ENCODE results near the gene ASRGL1.
A peak's percentile ranks its signal among the peaks of the same experiment; 100 is the strongest.
"Not testable (repeated sequence)": the region's sequence is repeated elsewhere in the genome, so short reads cannot be mapped to it uniquely, and the experiment has no call there.

The ASRGL1 gene

DNA sequence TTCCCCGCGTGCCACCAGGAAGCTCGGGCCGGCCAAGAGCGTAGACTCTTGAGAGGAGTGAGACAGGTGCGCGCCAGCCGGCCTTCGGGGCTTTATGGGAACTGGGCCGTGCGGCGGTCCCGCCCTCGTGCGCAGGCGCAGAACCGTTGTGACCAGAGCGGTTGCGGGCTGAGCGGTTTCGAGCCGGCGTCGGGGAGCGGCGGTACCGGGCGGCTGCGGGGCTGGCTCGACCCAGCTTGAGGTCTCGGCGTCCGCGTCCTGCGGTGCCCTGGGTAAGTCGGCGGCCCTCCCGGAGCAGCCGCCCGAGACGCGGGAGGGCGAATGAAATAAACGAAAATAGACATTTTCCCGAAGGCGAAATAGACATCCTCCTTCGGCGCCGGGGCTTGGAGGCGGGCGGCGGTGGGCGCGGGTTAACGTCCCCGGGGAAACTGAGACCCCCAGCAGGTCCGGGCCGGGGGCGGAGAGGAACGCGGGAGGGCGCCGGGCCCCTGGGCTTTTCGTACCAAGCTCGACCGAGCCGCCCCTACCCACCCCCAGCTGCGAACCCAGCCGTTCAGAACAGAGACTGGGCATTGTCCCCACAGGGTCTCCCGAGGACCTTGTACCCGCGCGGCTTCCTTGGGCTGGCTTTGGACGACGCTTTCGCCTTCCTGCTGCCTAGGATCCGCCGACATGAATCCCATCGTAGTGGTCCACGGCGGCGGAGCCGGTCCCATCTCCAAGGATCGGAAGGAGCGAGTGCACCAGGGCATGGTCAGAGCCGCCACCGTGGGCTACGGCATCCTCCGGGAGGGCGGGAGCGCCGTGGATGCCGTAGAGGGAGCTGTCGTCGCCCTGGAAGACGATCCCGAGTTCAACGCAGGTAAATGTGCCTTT is at the start of gene ASRGL1:
TSS of gene ASRGL1 (plus strand) at position 146 of the 879 bp plus-strand sequence. CDS start at position 676, 530 bp downstream.
- DNase-seq, result peak; percentile 79

DNA sequence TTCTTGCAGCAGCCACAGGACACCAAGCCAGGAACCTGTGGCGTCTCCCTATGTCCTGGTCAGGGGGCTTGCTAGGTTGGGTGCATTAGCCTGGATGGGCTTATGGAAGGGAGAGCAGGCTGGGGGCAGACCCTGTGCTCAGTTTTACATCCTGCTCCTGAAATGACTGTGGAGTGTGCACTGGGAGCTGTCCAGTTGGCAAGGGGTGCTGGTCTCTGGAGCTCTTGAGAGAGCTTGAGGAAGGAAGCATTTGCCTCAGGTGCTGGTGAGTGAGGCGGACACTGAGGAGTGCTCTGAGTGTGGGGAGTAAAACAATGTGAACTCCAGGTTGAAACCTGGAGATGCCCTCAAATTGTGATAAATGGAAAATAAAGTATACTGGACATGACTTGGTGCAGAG is 41.7 kb upstream of the ASRGL1 start:
- no peak for DNase-seq

GRCh38 chr11:62298975-62299374 is 38.3 kb upstream of the ASRGL1 start, which contains the start of gene SCGB1D4:
SCGB1D4 (minus strand) TSS chr11:62299075; CDS start chr11:62299010, 65 bp downstream.
- DNase-seq, result no peak

DNA sequence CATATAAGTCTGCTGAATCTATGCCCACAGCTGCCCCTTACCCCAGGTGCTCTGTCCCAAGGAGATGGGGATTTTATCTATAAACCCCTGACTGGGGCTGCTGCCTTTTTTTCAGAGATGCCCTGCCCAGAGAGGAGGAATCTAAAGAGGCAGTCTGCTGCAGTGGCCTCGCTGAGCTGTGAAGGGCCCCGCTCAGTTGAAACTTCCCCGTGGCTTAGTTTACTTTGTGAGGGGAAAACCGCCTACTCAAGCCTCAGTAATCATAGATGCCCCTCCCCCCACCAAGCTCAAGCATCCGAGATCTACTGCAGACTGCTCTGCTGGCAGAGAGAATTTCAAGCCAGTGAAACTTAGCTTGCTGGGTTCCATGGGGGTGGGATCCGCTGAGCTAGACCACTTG is 31.0 kb upstream of the ASRGL1 start:
- no peak for DNase-seq

DNA sequence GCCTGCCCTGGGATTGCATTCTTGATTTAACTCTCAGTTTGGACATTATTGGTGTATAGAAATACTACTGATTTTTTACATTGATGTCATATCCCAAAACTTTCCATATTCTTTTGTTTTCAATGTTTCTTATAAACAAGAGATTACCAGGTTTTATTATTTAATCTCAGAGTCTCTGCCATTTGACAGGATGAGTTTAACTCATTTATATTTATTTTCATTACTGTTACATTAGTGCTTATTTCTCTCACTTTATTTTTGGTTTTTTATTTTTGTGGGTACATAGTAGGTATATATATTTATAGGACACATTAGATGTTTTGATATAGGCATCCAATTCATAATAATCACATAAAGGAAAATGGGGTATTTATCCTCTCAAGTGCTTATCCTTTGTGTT is 29.3 kb upstream of the ASRGL1 start:
- no peak for DNase-seq

GRCh38 chr11:62309991-62310390 is 27.3 kb upstream of the ASRGL1 start:
- no peak for DNase-seq

DNA sequence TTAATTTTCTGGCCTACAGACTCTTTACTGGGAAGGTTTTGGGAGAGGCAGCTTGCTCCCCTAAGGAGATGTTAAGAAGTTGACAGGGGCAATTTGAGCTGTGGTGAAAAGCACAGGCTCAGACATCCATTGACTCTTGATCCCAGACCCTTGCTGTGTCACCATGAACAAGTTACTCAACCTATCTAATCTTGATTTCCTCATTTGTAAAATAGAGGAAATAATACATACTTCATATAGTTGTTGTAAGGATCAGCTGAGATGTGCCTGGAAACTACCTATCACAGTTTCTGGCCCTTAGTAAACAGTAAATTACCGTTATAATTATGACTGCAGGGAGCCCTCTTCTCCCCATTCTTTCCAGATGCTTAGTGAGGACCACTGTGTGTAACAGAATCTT is 21.8 kb upstream of the ASRGL1 start:
- no peak for DNase-seq

DNA sequence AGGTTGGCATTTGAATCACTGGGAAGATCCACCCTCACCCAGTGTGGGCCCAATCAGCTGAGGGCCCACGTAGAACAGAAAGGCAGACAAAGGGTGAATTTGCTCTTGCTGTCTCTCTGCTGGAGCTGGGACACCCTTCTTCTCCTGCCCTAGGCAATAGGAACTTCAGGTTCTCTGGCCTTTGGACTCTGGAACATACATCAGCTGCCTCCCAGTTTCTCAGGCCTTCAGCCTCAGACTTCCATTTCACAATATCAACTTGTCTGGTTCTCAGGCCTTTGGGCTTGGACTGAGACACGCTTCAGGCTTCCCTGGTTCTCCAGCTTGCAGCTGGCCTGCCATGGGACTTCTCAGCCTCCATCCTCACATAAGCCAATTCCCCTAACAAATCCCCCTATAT is 14.7 kb upstream of the ASRGL1 start:
- no peak for DNase-seq

- DNase-seq, result peak; percentile 54
Observed at GRCh38 chr11:62324731-62325556, 12.3 kb upstream of the ASRGL1 start.

DNA sequence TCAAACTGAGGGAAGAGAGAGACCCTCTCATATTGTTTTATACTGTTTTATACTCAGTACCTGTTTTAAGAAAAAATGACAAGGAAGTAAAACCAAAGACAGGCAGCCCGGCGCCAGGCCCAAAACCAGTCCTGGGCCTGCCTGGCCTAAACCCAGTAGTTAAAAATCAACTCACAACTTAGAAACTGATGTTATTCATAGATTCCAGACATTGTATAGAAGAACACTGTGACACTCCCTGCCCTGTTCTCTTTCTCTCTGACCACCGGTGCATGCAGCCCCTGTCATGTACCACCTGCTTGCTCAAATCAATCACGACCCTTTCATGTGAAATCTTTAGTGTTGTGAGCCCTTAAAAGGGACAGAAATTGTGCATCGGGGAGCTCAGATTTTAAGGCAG is 11.5 kb upstream of the ASRGL1 start:
- DNase-seq, result not testable (repeated sequence)

DNA sequence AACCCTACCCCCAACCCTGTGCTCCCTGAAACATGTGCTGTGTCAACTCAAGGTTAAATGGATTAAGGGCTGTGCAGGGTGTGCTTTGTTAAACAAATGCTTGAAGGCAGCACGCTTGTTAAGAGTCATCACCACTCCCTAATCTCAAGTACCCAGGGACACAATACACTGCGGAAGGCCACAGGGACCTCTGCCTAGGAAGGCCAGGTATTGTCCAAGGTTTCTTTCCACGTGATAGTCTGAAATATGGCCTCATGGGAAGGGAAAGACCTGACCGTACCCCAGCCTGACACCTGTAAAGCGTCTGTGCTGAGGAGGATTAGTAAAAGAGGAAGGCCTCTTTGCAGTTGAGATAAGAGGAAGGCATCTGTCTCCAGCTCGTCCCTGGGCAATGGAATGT is 10.5 kb upstream of the ASRGL1 start:
- not testable (repeated sequence) for DNase-seq

DNA sequence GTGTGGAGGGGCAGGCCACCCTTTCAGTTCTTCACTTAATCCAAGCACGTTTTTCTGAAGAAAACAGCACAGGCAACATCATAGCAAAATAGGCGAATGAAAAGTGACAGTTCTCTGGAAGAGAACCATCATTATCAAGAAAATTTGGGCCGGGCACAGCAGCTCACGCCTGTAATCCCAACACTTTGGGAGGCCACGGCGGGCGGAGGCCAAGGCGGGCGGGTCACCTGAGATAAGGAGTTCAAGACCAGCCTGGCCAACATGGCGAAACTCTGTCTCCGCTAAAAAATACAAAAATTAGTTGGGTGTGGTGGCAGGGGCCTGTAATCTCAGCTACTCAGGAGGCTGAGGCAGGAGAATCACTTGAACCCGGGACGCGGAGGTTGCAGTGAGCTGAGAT is 9.7 kb upstream of the ASRGL1 start:
- DNase-seq, result not testable (repeated sequence)

DNA sequence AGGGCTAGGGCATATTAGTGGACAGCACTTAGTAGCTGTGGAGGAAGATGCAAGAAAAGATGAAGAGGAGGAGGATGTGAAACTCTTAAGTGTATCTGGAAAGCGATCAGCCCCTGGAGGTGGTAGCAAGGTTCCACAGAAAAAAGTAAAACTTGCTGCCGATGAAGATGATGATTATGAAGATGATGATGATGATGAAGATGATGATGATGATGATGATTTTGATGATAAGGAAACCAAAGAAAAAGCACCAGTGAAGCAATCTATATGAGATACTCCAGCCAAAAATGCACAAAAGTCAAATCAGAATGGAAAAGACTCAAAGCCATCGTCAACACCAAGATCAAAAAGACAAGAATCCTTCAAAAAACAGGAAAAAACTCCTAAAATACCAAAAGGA is 6.0 kb upstream of the ASRGL1 start:
- not testable (repeated sequence) for DNase-seq

DNA sequence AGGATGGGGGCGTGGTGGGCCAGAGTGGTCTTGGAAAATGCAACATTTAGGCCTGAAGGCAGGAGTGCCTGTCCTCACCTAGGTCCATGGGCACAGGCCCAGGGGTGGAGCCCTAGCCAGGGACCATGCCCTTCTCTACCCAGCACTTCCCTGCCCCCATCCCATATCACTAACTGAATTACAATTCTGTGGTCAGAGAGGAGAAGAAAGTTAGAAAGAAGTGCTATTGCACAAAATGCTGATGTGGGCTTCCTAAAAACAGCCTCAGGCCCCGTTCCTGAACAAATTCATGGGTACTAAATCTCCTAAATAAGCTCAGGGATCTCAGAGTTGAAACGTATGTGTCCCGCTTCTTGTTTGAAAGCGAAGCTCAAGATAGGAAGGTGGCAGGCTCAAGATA is 3.5 kb upstream of the ASRGL1 start:
- no peak for DNase-seq

GRCh38 chr11:62336949-62337302 is 322 bp upstream of the ASRGL1 start:
- DNase-seq, result not testable (repeated sequence)

DNA sequence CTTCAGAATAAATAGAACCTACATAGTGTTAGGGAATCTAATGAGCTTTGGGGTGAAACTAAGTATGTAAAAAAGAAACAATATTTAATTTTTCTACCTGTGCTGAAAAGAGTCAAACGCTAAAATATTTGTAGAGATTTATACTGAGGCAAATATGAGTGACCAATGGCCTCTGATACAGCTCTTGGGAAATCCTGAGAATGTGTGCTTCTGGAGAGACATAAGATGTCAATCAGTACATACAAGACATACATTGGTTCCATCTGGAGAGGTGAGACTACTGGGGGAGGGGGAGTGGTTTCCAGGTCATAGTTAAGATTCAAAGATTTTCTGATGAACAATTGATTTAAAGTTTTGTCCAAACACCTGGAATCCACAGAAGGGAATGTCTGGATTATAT is 970 bp downstream of the ASRGL1 start:
- no peak for DNase-seq

DNA sequence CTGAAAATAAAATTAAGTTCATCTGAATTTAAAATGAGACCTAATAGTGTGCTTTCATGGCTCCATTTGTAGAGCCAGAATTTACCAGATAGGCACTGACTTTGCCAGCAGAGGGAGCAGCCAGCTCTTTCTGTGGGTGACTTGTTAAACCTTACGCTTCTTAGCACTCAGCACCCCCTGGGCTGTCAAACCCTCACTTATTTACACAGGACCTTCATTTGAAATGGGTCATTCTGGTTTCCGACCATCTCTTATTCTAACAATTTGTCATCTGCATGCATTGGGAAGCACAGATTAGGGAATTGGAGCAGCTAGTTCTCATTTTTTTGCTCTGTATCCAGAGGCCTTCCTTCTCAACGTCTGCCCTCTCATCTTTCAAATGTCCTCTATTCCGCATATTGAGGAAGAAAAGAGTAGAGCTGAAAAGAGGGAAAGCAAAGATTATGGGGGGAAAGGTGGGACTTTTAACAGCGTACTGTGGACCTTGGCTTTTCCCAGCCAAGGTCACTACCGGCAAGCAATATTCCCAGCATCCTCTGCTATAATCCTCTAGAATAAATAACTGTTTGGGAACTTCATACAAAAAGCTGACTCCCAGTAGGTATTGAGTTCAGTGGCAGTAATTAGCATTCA is 3.1 kb downstream of the ASRGL1 start:
- peak; percentile 61 for DNase-seq

DNA sequence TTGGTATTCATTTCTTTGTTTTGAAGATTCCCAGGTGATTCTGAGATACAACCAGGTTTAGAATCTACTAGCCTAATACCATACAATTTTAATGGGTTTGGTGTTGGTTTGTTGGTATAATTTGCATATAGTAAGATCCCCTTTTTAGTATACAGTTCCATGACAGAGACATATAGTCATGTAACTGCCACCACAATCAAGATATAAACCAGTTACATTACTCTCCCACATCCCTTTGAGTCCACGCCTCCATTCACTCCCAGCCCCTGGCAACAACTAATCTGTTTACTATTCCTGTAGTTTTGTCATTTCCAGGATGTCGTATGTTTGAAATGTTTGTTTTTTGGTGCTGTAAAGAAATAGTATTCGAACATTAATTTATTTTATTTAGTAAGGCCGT is 4.3 kb downstream of the ASRGL1 start:
- no peak for DNase-seq

DNA sequence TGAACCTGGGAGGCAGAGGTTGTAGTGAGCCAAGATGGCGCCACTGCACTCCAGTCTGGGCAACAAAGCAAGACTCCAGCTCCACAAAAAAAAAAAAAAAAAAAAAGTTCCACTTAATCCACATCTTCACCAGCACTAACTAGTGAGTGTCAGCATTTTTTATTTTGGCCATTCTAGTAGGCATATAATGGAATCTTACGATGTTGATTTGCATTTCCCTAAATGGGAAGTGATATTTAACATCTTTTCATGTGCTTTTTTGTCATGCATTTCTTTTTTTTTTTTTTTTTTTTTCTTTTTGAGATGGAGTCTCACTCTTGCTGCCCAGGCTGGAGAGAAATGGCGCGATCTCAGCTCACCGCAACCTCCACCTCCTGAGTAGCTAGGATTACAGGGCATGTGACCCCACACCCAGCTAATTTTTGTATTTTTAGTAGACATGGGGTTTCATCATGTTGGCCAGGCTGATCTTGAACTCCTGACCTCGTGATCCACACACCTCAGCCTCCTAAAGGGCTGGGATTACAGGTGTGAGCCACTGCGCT is 6.5 kb downstream of the ASRGL1 start:
- DNase-seq, result not testable (repeated sequence)

- DNase-seq, result no peak
Observed at GRCh38 chr11:62344210-62344609, 7.0 kb downstream of the ASRGL1 start.

- no peak for DNase-seq
Observed at GRCh38 chr11:62345861-62346260, 8.6 kb downstream of the ASRGL1 start.

DNA sequence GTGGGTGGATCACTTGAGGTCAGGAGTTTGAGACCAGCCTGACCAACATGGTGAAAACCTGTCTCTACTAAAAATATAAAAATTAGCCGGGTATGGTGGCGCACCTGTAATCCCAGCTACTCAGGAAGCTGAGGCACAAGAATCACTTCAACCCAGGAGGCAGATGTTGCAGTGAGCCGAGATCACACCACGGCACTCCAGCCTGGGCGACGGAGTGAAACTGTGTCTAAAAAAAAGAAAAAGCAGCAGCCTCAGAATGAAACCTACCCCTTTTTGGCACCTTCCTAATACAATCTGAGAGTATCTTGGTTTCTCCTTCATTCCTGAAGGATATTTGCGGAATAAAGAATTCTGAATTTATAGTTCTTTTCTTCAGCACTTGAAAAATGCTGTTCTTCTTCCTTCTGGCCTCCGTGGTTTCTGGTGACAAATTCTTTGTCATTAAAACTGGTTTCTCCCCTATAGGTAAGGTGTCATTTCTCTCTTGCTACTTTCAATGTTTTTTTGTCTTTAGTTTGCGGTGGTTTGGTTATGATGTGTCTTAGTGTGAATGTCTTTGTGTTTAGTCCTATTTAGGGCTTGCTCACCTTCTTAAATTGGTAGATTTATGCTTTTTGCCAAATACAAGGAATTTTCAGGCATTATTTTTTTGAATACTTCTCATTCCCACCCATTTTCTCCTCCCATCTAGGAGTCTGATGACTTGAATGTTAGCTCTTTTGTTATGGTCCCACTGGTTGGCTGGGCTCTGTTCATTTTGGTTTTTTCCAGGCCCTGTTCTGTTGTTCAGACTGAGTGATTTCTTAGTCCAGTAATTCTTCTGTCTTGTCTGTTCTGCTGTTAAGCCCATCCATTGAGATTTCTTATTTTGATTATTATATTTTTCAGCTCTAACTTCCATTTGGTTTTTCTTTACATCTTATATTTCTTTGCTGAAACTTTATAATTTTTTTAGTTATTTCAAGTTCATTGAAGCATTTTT is 15.4 kb downstream of the ASRGL1 start:
- no peak for DNase-seq
